HCT116 (cell line): ENCODE data around the gene FAM83B.

Experiments
- EZH2 ChIP-seq: fragments of 200-600 bp; sonication (generic); IDR thresholded peaks from 2 replicates; pipeline ENCODE4 v1.6.1; 2017; ENCODE audit warnings: antibody characterized with exemption, mixed run types
- FOSL1 ChIP-seq: IDR thresholded peaks from 2 replicates; pipeline ENCODE4 v1.6.1; 2012; ENCODE audit warnings: low read depth
- POLR2A ChIP-seq: IDR thresholded peaks from 2 replicates; pipeline ENCODE4 v1.7.0; 2011; ENCODE audit warnings: borderline replicate concordance; ENCODE audit not compliant: insufficient read depth, insufficient read length; ENCODE audit errors: extremely low read depth
- POLR2AphosphoS5 ChIP-seq: IDR thresholded peaks from 2 replicates; pipeline ENCODE4 v1.6.1; 2011; ENCODE audit warnings: mild to moderate bottlenecking, low read depth, low read length, moderate library complexity
- RAD21 ChIP-seq: IDR thresholded peaks from 2 replicates; pipeline ENCODE4 v1.6.1; 2012; ENCODE audit warnings: low read depth, mild to moderate bottlenecking
- SRF ChIP-seq: IDR thresholded peaks from 2 replicates; pipeline ENCODE4 v1.6.1; 2012; ENCODE audit warnings: low read depth
- YY1 ChIP-seq: IDR thresholded peaks from 2 replicates; pipeline ENCODE4 v1.6.1; 2011; ENCODE audit warnings: low read length, low read depth, moderate library complexity, mild to moderate bottlenecking; ENCODE audit not compliant: insufficient replicate concordance; ENCODE audit errors: extremely low read depth
- ZFX ChIP-seq: fragments of 450-650 bp; IDR thresholded peaks from 2 replicates; pipeline ENCODE4 v1.6.1; 2017
- TF ChIP-seq, protein P1 (sequence below), 3 experiments: fragments of 200-600 bp in 1 of 3; sonication (generic) in 1 of 3; IDR thresholded peaks in 2 of 3; conservative IDR thresholded peaks in 1 of 3; 2 replicates each; pipeline ENCODE4 v1.5.1; 2012 to 2017; ENCODE audit warnings: low read depth in 2 of 3, low read length in 2 of 3, antibody characterized with exemption in 1 of 3, borderline replicate concordance in 1 of 3, control low read depth in 1 of 3, mild to moderate bottlenecking in 1 of 3, mixed read lengths in 1 of 3, mixed run types in 1 of 3, moderate library complexity in 1 of 3; ENCODE audit not compliant: insufficient read depth in 1 of 3
- TF ChIP-seq, protein P2 (sequence below): IDR thresholded peaks from 2 replicates; pipeline ENCODE4 v1.6.1; 2011; ENCODE audit warnings: mild to moderate bottlenecking, low read length, moderate library complexity; ENCODE audit not compliant: insufficient replicate concordance; ENCODE audit errors: extremely low read depth
- TF ChIP-seq, protein P3 (sequence below): IDR thresholded peaks from 2 replicates; pipeline ENCODE4 v1.6.1; 2012; ENCODE audit warnings: low read depth
- TF ChIP-seq, protein P4 (sequence below): IDR thresholded peaks from 2 replicates; pipeline ENCODE4 v1.6.1; 2012

DNA sequence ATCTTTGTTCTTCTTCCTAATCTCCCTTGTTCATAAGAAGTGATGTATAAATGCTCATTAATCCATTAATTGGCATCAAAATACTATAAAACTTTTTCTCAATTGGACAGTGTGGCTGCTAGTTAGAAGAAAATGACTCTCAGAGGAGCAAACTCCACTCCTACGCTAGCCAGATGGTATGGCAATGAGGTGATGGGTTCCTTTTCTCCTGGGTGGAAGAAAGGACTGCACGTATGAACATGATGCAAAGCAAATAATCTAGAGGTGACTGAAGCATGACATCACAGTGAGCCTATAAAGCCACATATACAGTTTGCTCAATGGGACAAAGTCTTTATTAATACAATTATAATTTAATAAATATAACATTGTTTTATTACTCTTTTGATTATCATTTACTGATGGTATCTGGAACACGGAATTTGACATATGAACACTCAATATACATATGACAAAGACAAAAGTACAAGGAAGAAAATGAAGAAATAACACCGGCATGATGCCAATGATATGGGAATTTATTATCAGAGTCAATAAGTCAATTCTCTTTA, 46.4 kb upstream of the FAM83B start:
- TF ChIP-seq POLR2AphosphoS5 (no peak), POLR2A (no peak), RAD21 (no peak), YY1 (no peak), FOSL1 (no peak), EZH2 (no peak), SRF (no peak), ZFX (no peak)
- TF ChIP-seq, protein P1, sequence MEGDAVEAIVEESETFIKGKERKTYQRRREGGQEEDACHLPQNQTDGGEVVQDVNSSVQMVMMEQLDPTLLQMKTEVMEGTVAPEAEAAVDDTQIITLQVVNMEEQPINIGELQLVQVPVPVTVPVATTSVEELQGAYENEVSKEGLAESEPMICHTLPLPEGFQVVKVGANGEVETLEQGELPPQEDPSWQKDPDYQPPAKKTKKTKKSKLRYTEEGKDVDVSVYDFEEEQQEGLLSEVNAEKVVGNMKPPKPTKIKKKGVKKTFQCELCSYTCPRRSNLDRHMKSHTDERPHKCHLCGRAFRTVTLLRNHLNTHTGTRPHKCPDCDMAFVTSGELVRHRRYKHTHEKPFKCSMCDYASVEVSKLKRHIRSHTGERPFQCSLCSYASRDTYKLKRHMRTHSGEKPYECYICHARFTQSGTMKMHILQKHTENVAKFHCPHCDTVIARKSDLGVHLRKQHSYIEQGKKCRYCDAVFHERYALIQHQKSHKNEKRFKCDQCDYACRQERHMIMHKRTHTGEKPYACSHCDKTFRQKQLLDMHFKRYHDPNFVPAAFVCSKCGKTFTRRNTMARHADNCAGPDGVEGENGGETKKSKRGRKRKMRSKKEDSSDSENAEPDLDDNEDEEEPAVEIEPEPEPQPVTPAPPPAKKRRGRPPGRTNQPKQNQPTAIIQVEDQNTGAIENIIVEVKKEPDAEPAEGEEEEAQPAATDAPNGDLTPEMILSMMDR (IDR thresholded peaks at IDR 0.05 in 2 of 3, conservative IDR thresholded peaks at IDR 0.05 in 1 of 3; ENCODE audit: borderline replicate concordance in 1 of 3, insufficient read depth in 1 of 3, low read depth in 2 of 3, low read length in 2 of 3): no peak
- TF ChIP-seq, protein P2, sequence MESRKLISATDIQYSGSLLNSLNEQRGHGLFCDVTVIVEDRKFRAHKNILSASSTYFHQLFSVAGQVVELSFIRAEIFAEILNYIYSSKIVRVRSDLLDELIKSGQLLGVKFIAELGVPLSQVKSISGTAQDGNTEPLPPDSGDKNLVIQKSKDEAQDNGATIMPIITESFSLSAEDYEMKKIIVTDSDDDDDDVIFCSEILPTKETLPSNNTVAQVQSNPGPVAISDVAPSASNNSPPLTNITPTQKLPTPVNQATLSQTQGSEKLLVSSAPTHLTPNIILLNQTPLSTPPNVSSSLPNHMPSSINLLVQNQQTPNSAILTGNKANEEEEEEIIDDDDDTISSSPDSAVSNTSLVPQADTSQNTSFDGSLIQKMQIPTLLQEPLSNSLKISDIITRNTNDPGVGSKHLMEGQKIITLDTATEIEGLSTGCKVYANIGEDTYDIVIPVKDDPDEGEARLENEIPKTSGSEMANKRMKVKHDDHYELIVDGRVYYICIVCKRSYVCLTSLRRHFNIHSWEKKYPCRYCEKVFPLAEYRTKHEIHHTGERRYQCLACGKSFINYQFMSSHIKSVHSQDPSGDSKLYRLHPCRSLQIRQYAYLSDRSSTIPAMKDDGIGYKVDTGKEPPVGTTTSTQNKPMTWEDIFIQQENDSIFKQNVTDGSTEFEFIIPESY: no peak
- TF ChIP-seq, protein P3, sequence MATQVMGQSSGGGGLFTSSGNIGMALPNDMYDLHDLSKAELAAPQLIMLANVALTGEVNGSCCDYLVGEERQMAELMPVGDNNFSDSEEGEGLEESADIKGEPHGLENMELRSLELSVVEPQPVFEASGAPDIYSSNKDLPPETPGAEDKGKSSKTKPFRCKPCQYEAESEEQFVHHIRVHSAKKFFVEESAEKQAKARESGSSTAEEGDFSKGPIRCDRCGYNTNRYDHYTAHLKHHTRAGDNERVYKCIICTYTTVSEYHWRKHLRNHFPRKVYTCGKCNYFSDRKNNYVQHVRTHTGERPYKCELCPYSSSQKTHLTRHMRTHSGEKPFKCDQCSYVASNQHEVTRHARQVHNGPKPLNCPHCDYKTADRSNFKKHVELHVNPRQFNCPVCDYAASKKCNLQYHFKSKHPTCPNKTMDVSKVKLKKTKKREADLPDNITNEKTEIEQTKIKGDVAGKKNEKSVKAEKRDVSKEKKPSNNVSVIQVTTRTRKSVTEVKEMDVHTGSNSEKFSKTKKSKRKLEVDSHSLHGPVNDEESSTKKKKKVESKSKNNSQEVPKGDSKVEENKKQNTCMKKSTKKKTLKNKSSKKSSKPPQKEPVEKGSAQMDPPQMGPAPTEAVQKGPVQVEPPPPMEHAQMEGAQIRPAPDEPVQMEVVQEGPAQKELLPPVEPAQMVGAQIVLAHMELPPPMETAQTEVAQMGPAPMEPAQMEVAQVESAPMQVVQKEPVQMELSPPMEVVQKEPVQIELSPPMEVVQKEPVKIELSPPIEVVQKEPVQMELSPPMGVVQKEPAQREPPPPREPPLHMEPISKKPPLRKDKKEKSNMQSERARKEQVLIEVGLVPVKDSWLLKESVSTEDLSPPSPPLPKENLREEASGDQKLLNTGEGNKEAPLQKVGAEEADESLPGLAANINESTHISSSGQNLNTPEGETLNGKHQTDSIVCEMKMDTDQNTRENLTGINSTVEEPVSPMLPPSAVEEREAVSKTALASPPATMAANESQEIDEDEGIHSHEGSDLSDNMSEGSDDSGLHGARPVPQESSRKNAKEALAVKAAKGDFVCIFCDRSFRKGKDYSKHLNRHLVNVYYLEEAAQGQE: no peak
- TF ChIP-seq, protein P4, sequence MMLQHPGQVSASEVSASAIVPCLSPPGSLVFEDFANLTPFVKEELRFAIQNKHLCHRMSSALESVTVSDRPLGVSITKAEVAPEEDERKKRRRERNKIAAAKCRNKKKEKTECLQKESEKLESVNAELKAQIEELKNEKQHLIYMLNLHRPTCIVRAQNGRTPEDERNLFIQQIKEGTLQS: no peak
